Activated B cell treated with CpG ODN at 0.5 μM for 24 hours (primary cell): ENCODE data around the gene ZNF284. TPM values are rescaled to one million over a fixed set of nuclear protein-coding genes. Genes with fewer than 3 reads are reported as not detected.
"Not testable (repeated sequence)": the region's sequence is repeated elsewhere in the genome, so short reads cannot be mapped to it uniquely, and the experiment has no call there.

Source experiments
- ATAC-seq: fragments of 200-7000 bp; cut with Tn5 transposase; one replicate; pipeline ENCODE4 v1.10.0; 2021; ENCODE audit warnings: low read depth, mild to moderate bottlenecking, moderate library complexity
- CTCF ChIA-PET: fragments of 350-600 bp; sonication (Branson Sonifier 250); formaldehyde crosslinking; loops from one replicate; lab custom pipeline; 2021; ENCODE audit warnings: antibody characterized with exemption; lab: Charles Lee
- POLR2A ChIA-PET: fragments of 350-600 bp; sonication (Branson Sonifier 250); formaldehyde crosslinking; loops from one replicate; lab custom pipeline; 2021; ENCODE audit warnings: antibody characterized with exemption; lab: Charles Lee
- DNase-seq: peaks from one replicate; pipeline ENCODE4 v3.0.0; 2022
- H3K27ac Mint-ChIP-seq: one replicate; pipeline ENCODE4 v1.8.0; 2020; ENCODE audit warnings: mixed read lengths
- H3K27me3 Mint-ChIP-seq: one replicate; pipeline ENCODE4 v1.8.0; 2021; ENCODE audit warnings: mixed read lengths
- H3K36me3 Mint-ChIP-seq: one replicate; pipeline ENCODE4 v1.8.0; 2021; ENCODE audit warnings: low read depth, mixed read lengths
- H3K4me1 Mint-ChIP-seq: one replicate; pipeline ENCODE4 v1.8.0; 2021; ENCODE audit warnings: mixed read lengths
- H3K4me3 Mint-ChIP-seq: one replicate; pipeline ENCODE4 v1.8.0; 2020; ENCODE audit warnings: mild to moderate bottlenecking, mixed read lengths
- H3K9me3 Mint-ChIP-seq: one replicate; pipeline ENCODE4 v1.8.0; 2020; ENCODE audit warnings: mixed read lengths
- CTCF ChIP-seq: fragments of 200-600 bp; IDR thresholded peaks from one replicate; pipeline ENCODE4 v1.8.0; 2022; ENCODE audit warnings: antibody characterized with exemption, mild to moderate bottlenecking
- intact Hi-C: fragments of 100-400 bp; cut with micrococcal nuclease; formaldehyde crosslinking; loops from one replicate; pipeline ENCODE4 v1.15.1; 2024
- total RNA-seq: library from RNA; stranded (reverse); gene quantifications from 2 replicates; pipeline ENCODE4 v1.2.3, GENCODE V29; 2022

Gene ZNF284
- total RNA-seq, 1 donor from 2014 or later: 2.1 TPM

GRCh38 chr19:44113784-44114390 is 41.9 kb downstream of the ZNF284 start:
- TF ChIP-seq CTCF: no peak
- H3K27me3 Mint-ChIP-seq: no peaks in the 10 kb centered on the region
- POLR2A ChIA-PET: interaction anchor here (1.1 to 2.6 kb wide), 3 partner anchors 19 to 178 kb away, joined by 4 to 19 read pairs (median 9); partner anchors contain the start of genes ZNF224, ZNF226 and ZNF45
- peaks cover 31% of the 10 kb centered on the region for H3K4me1 Mint-ChIP-seq
- ATAC-seq: peak; percentile 11
- DNase-seq: peak; percentile 18
- H3K9me3 Mint-ChIP-seq: peaks cover 10% of the 10 kb centered on the region
- peak overlapping the region; percentile 83 for H3K27ac Mint-ChIP-seq
- intact Hi-C loops: loop anchor here (1.0 to 5.0 kb wide), 10 partner anchors 20 to 287 kb away; partner anchors contain the start of genes ZNF224, ZNF226, ZNF227 and ZNF230
- peaks cover 38% of the 10 kb centered on the region for H3K36me3 Mint-ChIP-seq
- peak overlapping the region; percentile 97 for H3K4me3 Mint-ChIP-seq
- CTCF ChIA-PET: interaction anchor here (0.8 kb wide), 1 partner anchor 19 kb away, joined by 3 read pairs; no protein-coding TSS in a partner anchor

DNA sequence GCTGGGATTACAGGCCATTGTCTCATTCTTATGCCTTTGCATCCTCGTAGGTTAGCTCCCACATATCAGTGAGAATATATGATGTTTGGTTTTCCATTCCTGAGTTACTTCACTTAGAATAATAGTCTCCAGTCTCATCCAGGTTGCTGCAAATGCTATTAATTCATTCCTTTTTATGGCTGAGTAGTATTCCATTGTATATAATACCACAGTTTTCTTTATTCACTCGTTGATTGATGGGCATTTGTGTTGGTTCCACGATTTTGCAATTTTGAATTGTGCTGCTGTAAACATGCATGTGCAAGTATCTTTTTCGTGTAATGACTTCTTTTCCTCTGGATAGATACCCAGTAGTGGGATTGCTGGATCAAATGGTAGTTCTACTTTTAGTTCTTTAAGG is 49.2 kb downstream of the ZNF284 start:
- H3K27me3 Mint-ChIP-seq, ATAC-seq, DNase-seq, H3K4me1 Mint-ChIP-seq, intact Hi-C loops, POLR2A ChIA-PET, H3K27ac Mint-ChIP-seq, H3K4me3 Mint-ChIP-seq, CTCF ChIA-PET: not testable (repeated sequence)
- Mint-ChIP-seq H3K9me3 (peaks cover 43% of the 10 kb centered on the region), H3K36me3 (peaks cover 90% of the 10 kb centered on the region)

- TF ChIP-seq CTCF: no peak
- CTCF ChIA-PET: no interaction called here
- POLR2A ChIA-PET: no interaction called here
- Mint-ChIP-seq H3K4me3 (no peak overlapping the region), H3K36me3 (peaks cover 35% of the 10 kb centered on the region), H3K9me3 (peaks cover 18% of the 10 kb centered on the region), H3K27me3 (no peaks in the 10 kb centered on the region), H3K27ac (no peak overlapping the region), H3K4me1 (no peaks in the 10 kb centered on the region)
- ATAC-seq (no peak), DNase-seq (no peak)
- intact Hi-C loops: no loop called here
These were observed 60.0 kb downstream of the ZNF284 start for GRCh38 chr19:44131955-44132354.

Other genes starting within 250 kb of the ZNF284 start
- gene ZNF283, start 244.8 kb upstream of the ZNF284 start, total RNA-seq: 10.4 and 13.0 TPM in 2 replicates
- gene ZNF404, start 188.2 kb upstream of the ZNF284 start, total RNA-seq: 1.7 and 1.9 TPM in 2 replicates
- gene ZNF45, start 136.9 kb upstream of the ZNF284 start, total RNA-seq: 17.2 and 19.1 TPM in 2 replicates
- 2.6 TPM in 2 replicates for gene ZNF221, start 120.9 kb upstream of the ZNF284 start, total RNA-seq
- 7.0 and 9.4 TPM in 2 replicates for gene ZNF155, start 88.0 kb upstream of the ZNF284 start, total RNA-seq
- 12.1 and 15.0 TPM in 2 replicates for gene ZNF230, start 69.2 kb upstream of the ZNF284 start, total RNA-seq
- 6.0 and 6.7 TPM in 2 replicates for gene ZNF222, start 46.8 kb upstream of the ZNF284 start, total RNA-seq
- 3.6 and 4.5 TPM in 2 replicates for gene ZNF223, start 20.1 kb upstream of the ZNF284 start, total RNA-seq
- gene ZNF224, start 22.2 kb downstream of the ZNF284 start, total RNA-seq: 49.2 and 53.3 TPM in 2 replicates
- gene ZNF225, start 41.2 kb downstream of the ZNF284 start, total RNA-seq: 7.9 and 9.2 TPM in 2 replicates
- 14.8 and 18.8 TPM in 2 replicates for gene ZNF234, start 69.4 kb downstream of the ZNF284 start, total RNA-seq
- 37.7 and 38.3 TPM in 2 replicates for gene ZNF226, start 92.9 kb downstream of the ZNF284 start, total RNA-seq
- 33.1 and 36.9 TPM in 2 replicates for gene ZNF227, start 140.4 kb downstream of the ZNF284 start, total RNA-seq
- 0.18 and 0.81 TPM in 2 replicates for gene ZNF233, start 187.7 kb downstream of the ZNF284 start, total RNA-seq
- gene ZNF235, start 232.9 kb downstream of the ZNF284 start, total RNA-seq: 11.6 and 14.5 TPM in 2 replicates